GM18907 (cell line): Measurements from ENCODE around the gene SCN8A.
"Not testable (repeated sequence)": the region's sequence is repeated elsewhere in the genome, so short reads cannot be mapped to it uniquely, and the experiment has no call there.

Source experiments
- ATAC-seq: cut with Tn5 transposase; IDR thresholded peaks from one replicate; pipeline ENCODE4 v1.9.1; 2021; ENCODE audit warnings: mild to moderate bottlenecking, moderate library complexity; ENCODE audit not compliant: unreplicated experiment

The SCN8A gene

GRCh38 chr12:51755251-51755650, 164.2 kb downstream of the SCN8A start:
- no peak for ATAC-seq

- no peak for ATAC-seq
Measured at GRCh38 chr12:51759175-51759574, 168.1 kb downstream of the SCN8A start.

GRCh38 chr12:51759695-51760094, 168.7 kb downstream of the SCN8A start:
- no peak for ATAC-seq

GRCh38 chr12:51760231-51760630, 169.2 kb downstream of the SCN8A start:
- no peak for ATAC-seq

GRCh38 chr12:51763743-51764142, 172.7 kb downstream of the SCN8A start:
- ATAC-seq: no peak

- ATAC-seq: no peak
Measured at GRCh38 chr12:51766067-51766676, 175.1 kb downstream of the SCN8A start.

GRCh38 chr12:51771008-51771407, 180.0 kb downstream of the SCN8A start:
- no peak for ATAC-seq

- ATAC-seq: no peak
Measured at GRCh38 chr12:51773145-51773869, 182.3 kb downstream of the SCN8A start.

GRCh38 chr12:51774933-51775332, 183.9 kb downstream of the SCN8A start:
- ATAC-seq: no peak

GRCh38 chr12:51777457-51777856, 186.4 kb downstream of the SCN8A start:
- no peak for ATAC-seq

- no peak for ATAC-seq
Measured at GRCh38 chr12:51777973-51778372, 186.9 kb downstream of the SCN8A start.

GRCh38 chr12:51779876-51780275, 188.8 kb downstream of the SCN8A start:
- ATAC-seq: no peak

GRCh38 chr12:51784688-51785087, 193.7 kb downstream of the SCN8A start:
- ATAC-seq: no peak

GRCh38 chr12:51785906-51786305, 194.9 kb downstream of the SCN8A start:
- ATAC-seq: no peak

- ATAC-seq: no peak
Measured at GRCh38 chr12:51788876-51789275, 197.8 kb downstream of the SCN8A start.

GRCh38 chr12:51792417-51792816, 201.4 kb downstream of the SCN8A start:
- ATAC-seq: no peak

- no peak for ATAC-seq
Measured at GRCh38 chr12:51793201-51793600, 202.2 kb downstream of the SCN8A start.

GRCh38 chr12:51797301-51797700, 206.3 kb downstream of the SCN8A start:
- no peak for ATAC-seq

GRCh38 chr12:51798051-51798450, 207.0 kb downstream of the SCN8A start:
- ATAC-seq: not testable (repeated sequence)

- no peak for ATAC-seq
Measured at GRCh38 chr12:51798501-51798900, 207.5 kb downstream of the SCN8A start.

GRCh38 chr12:51801027-51801426, 210.0 kb downstream of the SCN8A start:
- ATAC-seq: no peak

- no peak for ATAC-seq
Measured at GRCh38 chr12:51806896-51807295, 215.9 kb downstream of the SCN8A start.

GRCh38 chr12:51809193-51809592, 218.2 kb downstream of the SCN8A start:
- no peak for ATAC-seq
